Fibroblast of lung (primary cell): ENCODE data around the gene CBX6.

ENCODE experiments used
- CTCF ChIP-seq, 2 donors: IDR thresholded peaks in 1 of 2; conservative IDR thresholded peaks in 1 of 2; 1 replicate in 1 of 2; 2 replicates in 1 of 2; pipeline ENCODE4 v1.5.1; 2011 to 2012; ENCODE audit warnings: low read length in 2 of 2, control low read depth in 1 of 2, inconsistent platforms in 1 of 2, low read depth in 1 of 2, mild to moderate bottlenecking in 1 of 2
- EZH2 ChIP-seq: IDR thresholded peaks from 2 replicates; pipeline ENCODE4 v1.5.1; 2012; ENCODE audit warnings: low read length, control low read depth, mild to moderate bottlenecking; ENCODE audit errors: missing control alignments

GRCh38 chr22:38864361-38865191 is 7.4 kb downstream of the CBX6 start:
- TF ChIP-seq CTCF (conservative IDR thresholded peaks at IDR 0.05 in 1 of 2, IDR thresholded peaks at IDR 0.05 in 1 of 2; ENCODE audit: low read depth in 1 of 2, low read length in 2 of 2): no peak
- no peak for TF ChIP-seq EZH2
